ENCODE measurements around the gene SLC34A3. TPM values are rescaled to one million over a fixed set of nuclear protein-coding genes. Genes with fewer than 3 reads are reported as not detected.

Gene SLC34A3
- total and polyA plus RNA-seq, 2 donors (not counting 3 experiments of a cell fraction or from before 2014, with no cell fraction given): not detected

GRCh38 chr9:137218212-137218753, 12.4 kb upstream of the SLC34A3 start:
- H2AFZ ChIP-seq (ENCODE audit: low read depth, low read length): no peak overlapping the region
- no peak overlapping the region for H3K4me2 ChIP-seq (ENCODE audit: insufficient read depth, low read length)
- BruUV-seq (replicated peaks): no TSS peak
- peaks cover 0 to 2% of the 10 kb centered on the region in 2 experiments for H3K36me3 ChIP-seq (ENCODE audit: control insufficient read depth in 2 of 2, extremely low read depth in 1 of 2, insufficient read depth in 2 of 2, low read length in 2 of 2)
- ChIA-PET POLR2A (interaction anchor here (0.6 to 0.7 kb wide), 2 partner anchors 23 to 171 kb away, joined by 3 to 8 read pairs; partner anchors contain the start of gene TUBB4B), CTCF (interaction anchor here (0.7 to 2.1 kb wide), 4 partner anchors 11 to 42 kb away, joined by 3 to 8 read pairs (median 4); partner anchors contain the start of genes ANAPC2 and SSNA1)
- FAIRE-seq (no peak), DNase-seq (ENCODE audit: low read depth, low spot score) (no peak)
- no peaks in the 10 kb centered on the region for H3K9me1 ChIP-seq (replicated peaks; ENCODE audit: control insufficient read depth, extremely low read depth, insufficient read depth, low read length)
- no peaks in the 10 kb centered on the region for H3K9me3 ChIP-seq (replicated peaks; ENCODE audit: control insufficient read depth, insufficient read depth, low read length)
- TF ChIP-seq MYC (IDR thresholded peaks at IDR 0.05; ENCODE audit: low read depth, low read length) (no peak), POLR2A (IDR thresholded peaks at IDR 0.05; ENCODE audit: low read depth, low read length) (no peak), POLR2AphosphoS5 (IDR thresholded peaks at IDR 0.05; ENCODE audit: insufficient read depth, low read depth, low read length) (no peak), EZH2 (IDR thresholded peaks at IDR 0.05; ENCODE audit: borderline replicate concordance, low read depth, low read length, severe bottlenecking) (no peak), GATA2 (IDR thresholded peaks at IDR 0.05; ENCODE audit: insufficient read depth, insufficient read length, low read depth, low read length) (no peak), JUN (IDR thresholded peaks at IDR 0.05; ENCODE audit: borderline replicate concordance, insufficient read depth, insufficient read length, low read depth) (no peak), FOS (IDR thresholded peaks at IDR 0.05; ENCODE audit: borderline replicate concordance, insufficient read depth, low read length) (no peak), MAX (IDR thresholded peaks at IDR 0.05; ENCODE audit: insufficient read depth, insufficient read length) (no peak), CTCF (IDR thresholded peaks at IDR 0.05; ENCODE audit: extremely low read depth in 1 of 2, insufficient read depth in 1 of 2, low read depth in 1 of 2, low read length in 2 of 2) (no peak)
- H3K4me3 ChIP-seq (replicated peaks in 1 of 3; ENCODE audit: insufficient read depth in 1 of 3, low read depth in 1 of 3, low read length in 3 of 3): no peak overlapping the region
- no peaks in the 10 kb centered on the region for H4K20me1 ChIP-seq (replicated peaks; ENCODE audit: control insufficient read depth, extremely low read depth, insufficient read depth, low read length)
- peaks cover 13% of the 10 kb centered on the region for H3K4me1 ChIP-seq (ENCODE audit: control insufficient read depth, extremely low read depth, insufficient read depth, low read length)
- H3K9ac ChIP-seq (replicated peaks; ENCODE audit: extremely low read depth, insufficient read depth, low read length): no peak overlapping the region
- H3K27me3 ChIP-seq (ENCODE audit: control insufficient read depth in 2 of 2, insufficient read depth in 2 of 2, low read length in 2 of 2): no peaks in the 10 kb centered on the region
- peak overlapping the region; percentile 8 for H3K27ac ChIP-seq (ENCODE audit: insufficient read depth, low read depth, low read length)
- H3K79me2 ChIP-seq (ENCODE audit: control insufficient read depth, insufficient read depth, low read length): no peaks in the 10 kb centered on the region
- dilution Hi-C loops (cut with MboI; ENCODE audit: extremely low pct_ligation_motif_present, low sequenced_read_pairs): no loop called here
- intact Hi-C loops (cut with micrococcal nuclease): no loop called here
